Stimulated activated CD4-positive, alpha-beta T cell treated with anti-CD3 and anti-CD28 coated beads, Interleukin-1b, Interleukin-23, amount 100 ng/mL, for 48 hours (primary cell): Measurements from ENCODE around the gene HOXD8.

Source experiments
- DNase-seq: peaks from one replicate; pipeline ENCODE4 v3.0.0-alpha.2; 2020

Gene HOXD8

DNA sequence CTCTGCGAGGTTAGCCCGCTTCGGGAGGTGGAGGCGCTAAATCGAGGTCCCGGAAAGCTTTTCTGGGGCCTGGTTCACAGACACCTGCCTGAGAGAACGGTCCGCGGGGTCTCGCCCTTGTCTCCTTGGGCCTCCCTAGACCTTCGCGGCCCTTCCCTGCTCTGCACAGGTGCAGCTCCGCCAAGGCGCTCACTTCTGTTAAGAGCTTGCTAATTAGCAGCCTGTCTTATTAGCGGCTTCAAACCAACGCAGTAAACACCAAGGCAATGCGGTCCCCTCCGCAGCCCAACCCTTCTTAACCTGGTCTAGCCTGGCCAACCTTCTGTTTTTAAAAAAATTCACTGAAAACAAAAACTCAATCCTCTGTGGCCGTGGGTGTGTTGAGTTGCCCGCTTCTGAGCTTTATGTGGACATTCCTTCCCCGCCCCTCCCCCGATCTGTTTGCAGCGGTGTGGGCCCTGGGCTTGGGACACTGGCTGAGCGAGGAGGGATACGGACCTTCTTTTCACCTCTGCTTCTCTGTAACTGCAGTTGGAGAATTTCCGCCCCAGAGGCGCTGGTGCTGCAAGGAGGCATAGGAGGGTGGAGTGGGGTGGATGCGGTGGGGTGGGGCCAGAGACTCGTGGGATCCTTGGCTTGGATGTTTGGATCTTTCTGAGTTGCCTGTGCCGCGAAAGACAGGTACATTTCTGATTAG, 18.4 kb downstream of the HOXD8 start:
- no peak for DNase-seq

DNA sequence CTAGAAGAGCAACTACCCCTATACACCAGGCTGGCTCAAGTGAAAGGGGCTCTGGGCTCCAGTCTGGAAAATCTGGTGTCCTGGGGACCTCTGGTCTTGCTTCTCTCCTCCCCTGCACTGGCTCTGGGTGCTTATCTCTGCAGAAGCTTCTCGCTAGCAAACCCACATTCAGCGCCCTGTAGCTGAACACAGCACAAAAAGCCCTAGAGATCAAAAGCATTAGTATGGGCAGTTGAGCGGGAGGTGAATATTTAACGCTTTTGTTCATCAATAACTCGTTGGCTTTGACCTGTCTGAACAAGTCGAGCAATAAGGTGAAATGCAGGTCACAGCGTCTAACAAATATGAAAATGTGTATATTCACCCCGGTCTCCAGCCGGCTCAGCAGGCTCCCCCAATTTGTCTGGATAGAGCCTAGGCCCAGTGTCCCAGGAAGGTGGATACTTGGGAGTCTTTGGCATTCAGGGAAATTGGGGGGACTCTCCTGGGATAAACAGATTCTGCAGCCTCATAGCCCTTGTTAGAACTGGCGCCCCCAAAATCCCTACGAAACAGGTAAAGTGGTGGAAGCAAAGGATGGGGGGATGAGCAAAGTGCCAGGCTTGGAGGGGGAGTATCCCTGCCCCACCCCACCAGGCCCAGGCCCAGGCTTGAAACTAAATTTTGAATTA, 19.4 kb downstream of the HOXD8 start:
- DNase-seq, result no peak

DNA sequence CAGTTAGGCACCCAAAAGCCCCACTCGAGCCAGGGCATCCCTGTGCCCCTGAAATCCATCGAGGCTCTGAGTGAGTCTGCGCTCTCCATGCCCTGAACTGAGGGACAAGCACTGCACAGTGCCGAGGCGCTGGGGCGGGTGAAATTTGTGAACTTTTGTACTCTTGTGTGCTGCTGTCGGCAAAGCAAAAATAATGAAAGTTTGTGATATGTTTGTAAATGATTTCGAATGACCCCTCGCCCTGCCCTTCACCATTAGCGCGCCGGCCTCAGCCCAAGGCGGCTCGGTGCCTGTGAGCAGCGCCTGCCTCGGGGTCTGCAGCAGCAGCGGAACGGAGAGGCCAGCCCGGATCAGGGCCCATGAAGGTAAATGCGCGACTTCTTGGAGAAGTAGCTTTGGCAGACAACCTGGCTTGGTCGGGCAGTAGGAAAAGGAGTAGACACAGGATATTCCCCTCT, 20.0 kb downstream of the HOXD8 start:
- DNase-seq, result no peak

DNA sequence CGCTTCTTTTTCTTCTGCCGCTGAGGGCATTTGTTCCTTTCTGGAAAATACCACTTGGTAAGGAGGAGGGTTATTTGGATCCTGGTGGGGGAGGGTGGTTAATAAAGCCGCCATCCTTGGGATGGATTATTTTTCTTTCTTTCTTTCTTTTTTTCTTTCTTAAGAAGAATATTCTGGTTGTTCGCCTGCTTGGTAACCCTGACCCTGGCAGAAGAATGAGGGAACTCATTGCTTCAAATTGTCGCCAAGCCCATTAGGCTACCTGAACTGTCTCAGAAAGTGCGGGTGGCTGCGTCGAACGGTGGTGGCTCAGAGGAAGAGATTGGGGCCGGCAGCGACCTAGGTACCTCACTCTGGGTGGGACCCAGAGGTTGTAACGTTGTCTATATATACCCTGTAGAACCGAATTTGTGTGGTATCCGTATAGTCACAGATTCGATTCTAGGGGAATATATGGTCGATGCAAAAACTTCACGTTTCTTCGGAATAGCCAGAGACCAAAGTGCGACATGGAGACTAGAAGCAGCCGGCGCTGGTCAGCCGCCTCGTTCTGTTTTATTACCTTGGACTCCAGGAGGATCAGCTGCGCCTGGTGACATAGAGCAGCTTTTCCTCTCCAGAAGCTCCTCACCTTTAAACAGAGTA, 20.6 kb downstream of the HOXD8 start:
- no peak for DNase-seq

DNA sequence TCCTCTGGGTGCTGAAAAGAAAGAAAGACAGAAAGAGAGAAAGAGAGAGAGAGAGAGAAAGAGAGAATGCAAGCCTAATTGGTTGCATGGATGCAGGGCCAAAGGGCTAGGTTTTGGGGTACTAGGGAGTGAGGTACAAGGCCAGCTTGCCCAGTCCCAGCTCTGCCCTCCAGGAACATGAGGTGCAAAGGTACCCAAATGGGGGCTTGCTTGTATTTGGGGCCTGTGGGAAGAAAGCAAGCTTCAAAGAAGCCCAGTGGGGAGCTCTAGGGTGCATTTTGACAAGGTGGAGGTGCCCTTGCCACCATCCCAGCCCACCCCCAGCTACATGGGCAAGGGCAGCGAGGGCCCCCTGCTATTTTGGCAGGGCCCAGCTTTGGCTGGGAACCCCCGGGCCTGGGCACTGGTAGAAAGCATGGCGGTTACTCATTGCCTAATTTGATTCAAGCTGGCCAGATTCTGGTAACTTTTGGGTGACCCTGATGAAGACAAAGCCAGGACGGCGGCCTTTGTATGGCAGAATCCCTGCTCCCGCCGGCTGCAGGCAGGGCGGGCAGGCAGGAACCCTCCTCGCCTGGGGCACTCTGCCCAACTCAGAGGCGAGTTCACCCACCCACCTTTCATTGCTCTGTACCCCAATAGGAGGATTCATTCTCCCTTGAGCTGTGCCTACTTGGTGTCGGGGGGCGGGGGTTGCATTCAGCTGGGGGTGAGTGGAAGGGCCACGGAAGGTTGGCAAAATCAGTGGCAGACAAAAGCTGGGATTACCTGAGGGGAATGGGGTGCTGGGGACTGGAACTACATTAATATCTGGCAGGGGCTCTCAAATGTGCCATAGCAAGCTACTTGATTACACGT, 21.3 kb downstream of the HOXD8 start:
- DNase-seq, result no peak

DNA sequence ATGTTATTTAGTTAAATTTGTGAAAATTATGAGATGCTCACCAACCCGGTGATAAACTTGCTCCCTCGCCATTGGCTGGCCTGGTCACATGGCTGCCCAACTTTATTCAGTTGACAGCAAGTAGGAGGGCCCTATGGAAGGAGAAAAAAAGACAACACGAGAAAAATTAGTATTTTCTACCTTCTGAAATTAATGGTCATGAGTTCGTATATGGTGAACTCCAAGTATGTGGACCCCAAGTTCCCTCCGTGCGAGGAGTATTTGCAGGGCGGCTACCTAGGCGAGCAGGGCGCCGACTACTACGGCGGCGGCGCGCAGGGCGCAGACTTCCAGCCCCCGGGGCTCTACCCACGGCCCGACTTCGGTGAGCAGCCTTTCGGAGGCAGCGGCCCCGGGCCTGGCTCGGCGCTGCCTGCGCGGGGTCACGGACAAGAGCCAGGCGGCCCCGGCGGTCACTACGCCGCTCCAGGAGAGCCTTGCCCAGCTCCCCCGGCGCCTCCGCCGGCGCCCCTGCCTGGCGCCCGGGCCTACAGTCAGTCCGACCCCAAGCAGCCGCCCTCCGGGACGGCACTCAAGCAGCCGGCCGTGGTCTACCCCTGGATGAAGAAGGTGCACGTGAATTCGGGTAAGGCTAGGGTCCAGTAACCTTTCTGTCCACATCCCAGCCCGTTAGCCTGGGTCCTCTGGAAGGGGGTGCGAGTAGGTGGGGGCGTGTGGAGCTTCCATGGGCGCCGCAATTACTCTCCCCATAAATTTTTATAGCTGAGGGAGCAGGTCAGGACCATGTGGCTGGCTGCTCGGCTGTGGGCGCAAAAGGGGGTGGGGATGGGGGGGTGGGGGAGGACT, 22.2 kb downstream of the HOXD8 start, which contains the start of gene HOXD4:
Gene HOXD4, plus strand, starts transcription at position 109 of the 846 bp plus-strand sequence. Its CDS starts 84 bp downstream, at position 193.
- no peak for DNase-seq

DNA sequence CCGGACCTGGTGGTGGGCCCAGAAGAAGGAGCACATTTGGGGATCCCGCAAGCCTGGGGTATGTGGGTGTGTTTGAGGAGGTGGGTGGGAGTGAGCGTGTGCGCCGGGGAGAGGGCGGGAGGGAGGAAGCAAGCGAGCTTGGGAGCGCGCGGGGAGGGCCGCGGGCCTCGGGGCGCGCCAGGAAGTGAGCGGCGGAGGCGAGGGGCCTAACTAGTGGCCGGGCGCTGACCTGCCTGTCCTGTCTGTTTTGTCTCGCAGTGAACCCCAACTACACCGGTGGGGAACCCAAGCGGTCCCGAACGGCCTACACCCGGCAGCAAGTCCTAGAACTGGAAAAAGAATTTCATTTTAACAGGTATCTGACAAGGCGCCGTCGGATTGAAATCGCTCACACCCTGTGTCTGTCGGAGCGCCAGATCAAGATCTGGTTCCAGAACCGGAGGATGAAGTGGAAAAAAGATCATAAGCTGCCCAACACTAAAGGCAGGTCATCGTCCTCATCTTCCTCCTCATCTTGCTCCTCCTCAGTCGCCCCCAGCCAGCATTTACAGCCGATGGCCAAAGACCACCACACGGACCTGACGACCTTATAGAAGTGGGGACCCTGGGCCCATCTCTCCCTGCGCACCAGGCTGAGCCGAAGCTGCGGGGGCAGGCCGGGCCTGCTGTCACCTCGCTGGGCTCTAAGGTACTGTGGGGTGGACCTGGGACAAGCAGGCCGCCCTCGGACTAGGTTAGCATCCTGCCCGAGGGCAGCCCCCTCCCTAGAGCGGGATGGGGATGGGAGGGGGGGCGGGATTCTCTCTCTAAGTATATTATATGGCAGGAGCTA, 23.1 kb downstream of the HOXD8 start:
- no peak for DNase-seq

DNA sequence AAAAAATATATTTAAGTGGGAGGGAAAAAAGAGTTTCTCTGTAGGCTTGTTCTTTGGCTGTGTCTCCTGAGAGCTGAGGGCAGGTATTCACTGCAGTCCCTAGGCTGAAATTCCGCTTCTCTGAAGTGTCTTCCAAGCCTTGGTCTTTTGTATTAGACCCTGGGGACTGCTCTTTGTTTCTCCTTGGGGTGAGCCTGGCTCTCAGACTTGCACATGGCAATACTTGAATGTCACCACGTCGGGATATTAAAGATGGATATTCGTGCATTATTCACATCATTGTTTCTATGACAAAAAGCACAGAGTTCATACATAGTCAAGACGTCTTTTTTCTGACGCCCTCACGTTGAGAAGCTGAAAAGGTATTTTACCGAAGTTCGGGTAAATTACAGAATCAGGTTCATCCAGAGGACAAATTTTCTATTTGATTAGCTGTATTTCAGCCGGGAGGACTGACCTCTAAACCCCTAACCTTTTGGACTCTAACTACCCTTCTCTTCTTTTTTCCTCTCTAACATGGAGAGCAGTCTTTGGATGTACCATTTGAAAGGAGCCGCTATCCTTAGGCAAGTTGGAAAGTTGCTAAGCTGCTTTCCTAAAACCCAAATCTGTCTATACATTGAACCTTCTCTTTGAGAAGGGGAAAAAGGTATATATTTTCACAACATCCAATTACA, 25.2 kb downstream of the HOXD8 start:
- DNase-seq, result no peak

DNA sequence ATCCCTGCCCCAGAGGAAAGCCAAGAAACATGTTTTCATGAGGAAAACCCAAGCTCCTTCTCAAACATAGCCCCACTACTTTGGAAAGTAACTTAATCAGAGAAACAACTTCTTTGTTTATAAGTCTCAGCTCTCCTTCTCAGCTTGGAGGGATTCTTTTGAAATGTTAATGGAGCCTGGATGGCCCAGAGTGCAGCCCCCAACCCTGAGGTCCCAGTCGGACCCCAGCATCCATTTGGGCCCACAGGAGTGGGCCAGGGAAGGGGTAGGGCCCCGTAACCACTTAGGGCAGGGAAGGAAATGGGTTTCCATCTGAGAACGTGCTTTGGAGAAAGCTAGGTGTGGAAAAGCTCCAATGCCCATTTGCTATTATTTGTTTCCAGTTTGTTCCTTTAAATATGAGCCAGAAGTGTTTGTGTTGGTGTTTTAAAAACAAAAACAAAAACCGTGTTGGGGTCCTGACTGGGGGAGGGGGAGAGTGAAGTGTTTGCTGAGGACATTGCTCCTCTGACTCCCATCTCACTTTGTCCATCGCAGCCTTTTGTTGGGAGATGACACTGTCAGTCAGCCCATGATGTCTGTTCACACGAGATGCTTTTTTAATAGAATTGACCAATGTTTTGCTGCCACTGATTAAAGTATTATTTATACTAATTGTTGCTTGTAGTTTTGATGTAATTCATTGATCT, 26.0 kb downstream of the HOXD8 start:
- no peak for DNase-seq

DNA sequence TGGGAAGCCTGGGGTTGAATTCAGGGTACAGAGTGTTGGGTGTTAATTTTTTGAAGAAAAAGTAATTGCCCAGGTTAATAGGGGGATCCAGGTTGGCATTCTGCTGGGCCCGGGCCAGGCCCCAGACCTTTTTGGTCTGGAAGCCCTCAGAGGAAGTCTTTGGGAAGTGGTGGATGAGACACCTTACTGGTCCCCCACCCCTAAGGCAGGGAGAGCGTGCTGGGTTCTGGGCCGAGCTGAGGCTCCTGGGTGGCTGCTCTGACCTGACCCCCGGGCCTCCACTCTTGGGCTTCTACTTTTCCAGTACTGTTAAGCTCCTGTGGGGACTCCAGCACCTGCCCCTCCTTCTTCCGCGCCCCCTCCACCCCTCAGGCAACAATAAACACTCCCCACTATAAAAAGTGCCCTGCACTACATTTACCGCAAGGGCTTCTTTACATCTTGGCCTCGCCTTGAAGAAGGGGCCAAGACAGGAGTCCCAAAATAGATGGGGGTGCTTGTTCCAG, 26.8 kb downstream of the HOXD8 start:
- DNase-seq, result no peak

DNA sequence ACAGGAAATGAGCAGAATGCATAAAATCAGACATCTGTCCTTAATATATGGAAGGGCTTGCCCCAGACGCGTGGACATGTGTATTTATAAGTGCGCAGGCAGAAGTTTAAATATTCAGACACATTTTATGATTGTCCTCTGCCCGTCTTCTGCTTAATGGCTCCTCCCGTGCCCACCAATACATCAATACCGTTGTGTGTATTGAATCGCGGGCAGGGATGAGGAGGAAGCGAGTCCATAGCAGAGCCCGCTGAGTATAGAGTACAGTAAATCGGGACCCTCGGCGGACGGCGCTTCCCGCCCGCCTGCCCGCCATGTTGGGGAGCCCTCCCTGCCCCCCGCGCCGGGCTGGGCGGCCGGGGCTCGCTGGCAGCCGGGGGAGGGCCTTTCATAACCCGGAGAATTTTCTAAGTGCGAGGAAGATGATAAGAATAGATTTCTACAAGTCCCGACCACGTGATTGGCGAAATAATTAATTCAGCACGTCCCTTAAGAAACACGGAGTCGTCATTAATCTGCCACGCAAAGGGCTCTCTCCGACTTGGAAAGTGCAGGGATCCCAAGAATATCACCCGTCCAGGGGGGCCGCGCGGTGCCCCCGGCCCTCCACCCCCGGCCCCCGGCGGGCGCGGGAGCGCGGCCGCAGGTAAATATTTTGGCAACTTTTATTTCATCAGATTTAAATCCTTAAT, 27.4 kb downstream of the HOXD8 start, which contains the start of gene HOXD3:
Gene HOXD3, plus strand, starts transcription at position 501 of the 692 bp plus-strand sequence. CDS start 11,808 bp downstream, outside the sequence.
- DNase-seq, result no peak

DNA sequence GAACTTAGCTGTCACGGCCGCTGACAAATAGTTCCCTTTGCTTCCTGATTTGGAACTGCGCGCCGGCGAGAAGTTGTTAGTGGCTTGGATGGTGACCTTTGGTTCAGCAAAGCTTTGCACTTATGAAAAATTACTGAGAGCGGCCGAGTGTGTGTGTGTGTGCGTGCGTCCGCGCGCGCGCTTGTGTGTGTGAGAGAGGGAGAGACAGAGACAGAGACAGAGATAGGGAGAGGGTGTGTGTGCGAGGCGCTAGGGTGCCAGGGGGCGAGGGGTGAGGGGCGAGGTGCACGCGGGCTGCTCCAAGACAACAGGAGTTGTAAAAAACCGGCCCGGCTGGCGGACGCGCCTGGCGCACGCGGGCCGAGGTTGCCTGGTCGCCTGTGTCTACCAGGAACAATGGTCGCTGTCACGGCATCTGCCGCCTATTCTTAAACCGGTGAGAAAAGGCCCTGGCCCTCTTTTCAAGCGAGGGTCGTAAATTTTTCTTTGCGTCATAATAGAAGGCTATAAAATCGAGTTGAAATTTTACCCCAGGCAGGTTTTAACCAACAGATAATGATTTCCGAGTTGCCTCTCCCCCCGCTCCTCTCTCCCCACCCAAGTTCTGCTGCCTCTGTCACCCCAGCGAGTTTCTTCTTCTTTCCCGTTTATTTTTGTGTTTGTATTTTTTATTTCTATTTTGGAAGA, 28.1 kb downstream of the HOXD8 start:
- DNase-seq, result no peak

DNA sequence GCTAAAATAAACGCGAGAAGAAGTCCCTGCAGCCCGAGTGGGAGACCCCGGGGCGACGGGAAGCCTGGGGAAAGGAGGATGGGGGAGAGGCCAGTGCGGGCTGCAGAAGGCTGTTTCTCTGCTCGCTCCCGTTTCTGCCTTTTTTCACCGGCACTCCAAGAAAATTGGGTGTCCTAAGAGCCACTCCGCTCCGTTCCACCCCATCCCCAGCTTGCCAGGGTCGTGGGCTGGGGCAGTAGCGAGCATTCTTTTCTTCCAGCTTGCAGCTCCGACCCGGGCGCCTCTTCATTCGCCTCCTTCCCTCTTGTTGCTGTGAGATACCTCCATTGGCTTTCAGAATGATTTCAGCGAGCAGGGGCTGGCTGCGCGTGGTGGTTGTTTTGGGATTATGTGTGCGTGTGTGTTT, 28.7 kb downstream of the HOXD8 start:
- no peak for DNase-seq

DNA sequence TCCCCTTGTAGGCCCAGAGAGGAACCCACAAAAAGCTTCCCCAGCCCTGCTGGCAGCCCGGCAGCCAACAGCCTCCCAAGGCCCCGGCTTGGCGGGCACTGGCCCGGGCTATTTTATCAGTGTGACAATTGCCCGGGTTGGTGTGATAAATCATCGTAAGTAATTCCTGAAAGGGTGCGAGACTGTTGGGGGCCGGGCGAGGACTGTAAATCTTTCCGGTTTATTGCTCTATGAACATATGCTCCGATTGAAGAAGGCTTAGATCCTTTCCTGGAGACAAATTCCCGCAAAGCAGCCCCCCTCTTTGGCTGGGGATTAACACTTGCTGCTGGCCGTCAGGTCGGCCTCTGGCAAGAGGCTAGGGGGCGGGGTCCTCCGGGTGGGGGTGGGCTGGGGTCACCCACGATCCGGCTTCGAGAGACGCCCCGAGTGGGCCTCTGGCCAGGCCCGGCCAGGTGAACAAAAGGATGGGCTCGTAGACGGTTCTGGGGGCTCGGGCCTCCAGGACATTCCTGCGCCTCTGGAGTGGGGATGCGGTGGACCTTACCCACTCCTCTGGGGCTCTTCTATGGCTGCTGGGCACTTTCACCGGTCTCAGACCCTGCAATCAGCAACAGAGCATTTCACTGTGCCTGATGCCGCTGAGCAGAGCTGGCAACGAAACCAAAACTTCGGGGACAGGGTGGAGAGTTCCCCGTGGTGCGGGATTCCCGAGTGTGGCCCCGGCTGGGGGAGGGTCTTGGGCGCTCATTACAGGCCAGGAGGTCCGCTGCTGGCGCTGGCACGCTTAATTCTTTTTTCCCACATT, 29.6 kb downstream of the HOXD8 start:
- no peak for DNase-seq

DNA sequence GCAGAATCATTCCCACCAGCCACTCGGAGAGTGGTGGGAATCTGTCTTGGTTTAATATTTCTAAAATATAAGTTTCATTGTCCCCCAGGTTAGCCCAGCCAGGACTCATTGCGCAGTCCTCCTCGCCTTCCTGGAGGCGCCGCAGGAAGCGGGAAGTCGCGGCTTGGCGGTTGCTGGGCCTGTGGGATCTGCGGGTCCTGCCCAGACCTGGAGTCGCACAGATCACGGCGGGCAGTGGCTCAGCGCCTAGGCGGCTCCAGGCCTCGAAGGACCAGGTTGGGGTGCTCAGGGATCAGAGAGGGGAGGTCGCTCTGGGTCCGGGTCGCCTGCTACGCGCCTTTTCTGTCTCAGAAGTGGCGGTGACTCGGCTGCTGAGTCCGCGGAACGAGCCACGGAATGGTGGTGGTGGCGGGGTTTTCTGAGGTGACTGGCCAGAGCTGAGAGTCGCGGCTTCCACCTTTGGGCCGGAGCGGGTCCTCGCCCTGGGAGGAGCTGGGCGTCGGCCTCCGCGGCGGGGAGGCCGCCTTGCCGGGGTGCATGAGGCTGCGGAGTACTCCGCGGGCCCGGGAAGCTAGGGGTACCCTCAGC, 30.3 kb downstream of the HOXD8 start:
- no peak for DNase-seq

DNA sequence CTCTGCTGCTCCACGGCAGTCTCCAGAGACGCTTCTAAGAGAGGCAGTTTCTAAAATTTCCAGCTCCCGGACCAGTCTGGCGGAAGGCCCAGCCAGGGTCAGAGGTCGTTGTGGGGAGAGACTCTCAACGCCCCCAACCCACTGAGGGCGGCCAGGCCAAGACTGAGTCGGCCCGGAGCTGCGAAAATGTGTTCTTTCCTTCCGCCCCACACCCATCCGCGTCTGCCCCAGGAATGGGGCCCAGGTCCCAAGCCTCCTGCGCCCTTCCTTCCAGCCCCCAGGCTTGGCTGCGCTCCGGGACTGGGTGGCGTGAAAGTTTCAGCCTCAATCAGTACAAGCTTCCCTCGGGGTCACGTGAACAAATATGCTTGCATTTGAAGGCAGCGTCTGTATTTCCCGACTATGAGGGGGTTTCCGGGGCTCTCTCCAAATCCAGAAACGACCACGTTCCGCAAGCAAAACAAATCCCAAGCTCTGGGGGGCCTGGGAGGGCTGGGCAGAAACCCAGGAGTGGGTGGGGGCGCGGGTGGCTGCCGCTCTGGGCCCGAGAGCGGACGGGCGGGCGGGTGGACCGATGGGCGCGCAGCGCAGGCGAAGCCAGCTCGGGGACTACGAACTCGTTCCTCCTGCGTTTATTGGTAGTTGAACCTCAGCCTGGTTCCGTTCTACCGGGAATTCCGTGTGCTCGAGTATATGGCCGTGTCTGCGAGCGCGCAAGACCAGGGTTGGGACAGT, 30.9 kb downstream of the HOXD8 start:
- DNase-seq, result no peak
